GM12878 (cell line): ENCODE data around the gene MSH5. TPM values are rescaled to one million over a fixed set of nuclear protein-coding genes. Genes with fewer than 3 reads are reported as not detected.

ENCODE experiments used
- ATAC-seq: fragments of 200-7000 bp; cut with Tn5 transposase; 3 replicates; pipeline ENCODE4 v1.9.1; 2020; ENCODE audit warnings: mild to moderate bottlenecking, moderate library complexity
- BruUV-seq: library from RNA; stranded (reverse); fragments of 400-500 nt; replicated peaks from 2 replicates; lab custom pipeline; 2021; lab: Mats Ljungman, UMichigan
- CTCF ChIA-PET: fragments of 300-600 bp; sonication (Branson Sonifier 250); formaldehyde crosslinking; extraction: SDS; loops from one replicate; lab custom pipeline; 2021; ENCODE audit warnings: inconsistent platforms; lab: Yijun Ruan, JAX
- POLR2A ChIA-PET: fragments of 350-600 bp; formaldehyde crosslinking; extraction: SDS; loops from one replicate; lab custom pipeline; 2021; ENCODE audit warnings: inconsistent platforms; lab: Charles Lee
- RAD21 ChIA-PET: fragments of 300-600 bp; sonication (Branson Sonifier 250); formaldehyde crosslinking; loops from one replicate; lab custom pipeline; 2023; ENCODE audit warnings: antibody characterized with exemption; ENCODE audit not compliant: unreplicated experiment; lab: Charles Lee
- SMC1A ChIA-PET: fragments of 300-600 bp; sonication (Branson Sonifier 250); formaldehyde crosslinking; loops from one replicate; lab custom pipeline; 2023; ENCODE audit not compliant: unreplicated experiment, uncharacterized antibody; lab: Charles Lee
- DNase-seq: peaks from one replicate; pipeline ENCODE4 v3.0.0-alpha.2; 2011; ENCODE audit warnings: low read depth, low spot score
- FAIRE-seq: peaks from 3 replicates; lab custom pipeline; 2011; peaks lifted over from hg19 to GRCh38; lab: Jason Lieb, UNC
- H2AFZ ChIP-seq: 2 replicates; pipeline ENCODE4 v1.6.0; 2011; ENCODE audit warnings: low read depth, low read length, control low read depth; ENCODE audit not compliant: control insufficient read depth
- H3K27ac ChIP-seq: 2 replicates; pipeline ENCODE4 v1.5.1; 2011; ENCODE audit warnings: control low read depth; ENCODE audit not compliant: control insufficient read depth, insufficient read depth
- H3K27me3 ChIP-seq, 2 experiments: replicated peaks in 1 of 2; 2 replicates each; pipeline versions ENCODE4 v1.6.0 to v1.6.1; 2011; ENCODE audit warnings: low read length in 1 of 2; ENCODE audit not compliant: control insufficient read depth in 2 of 2, insufficient read depth in 2 of 2
- H3K36me3 ChIP-seq, 2 experiments: 2 replicates each; pipeline ENCODE4 v1.5.1; 2011; ENCODE audit warnings: low read length in 1 of 2; ENCODE audit not compliant: control insufficient read depth in 2 of 2, insufficient read depth in 2 of 2
- H3K4me1 ChIP-seq: 2 replicates; pipeline ENCODE4 v1.6.1; 2011; ENCODE audit warnings: mild to moderate bottlenecking, low read length, moderate library complexity, mixed read lengths; ENCODE audit not compliant: control insufficient read depth, insufficient read depth
- H3K4me2 ChIP-seq: 2 replicates; pipeline ENCODE4 v1.6.0; 2011; ENCODE audit warnings: control low read depth; ENCODE audit not compliant: control insufficient read depth, insufficient read depth
- H3K4me3 ChIP-seq: fragments of 200-600 bp; sonication (generic); 2 replicates; pipeline ENCODE4 v1.5.1; 2016
- H3K79me2 ChIP-seq: 2 replicates; pipeline ENCODE4 v1.6.0; 2011; ENCODE audit warnings: low read length; ENCODE audit not compliant: control insufficient read depth, insufficient read depth
- H3K9ac ChIP-seq: 2 replicates; pipeline ENCODE4 v1.8.0; 2011; ENCODE audit warnings: low read length, control low read depth, mixed read lengths; ENCODE audit not compliant: control insufficient read depth, insufficient read depth
- H3K9me3 ChIP-seq: replicated peaks from 3 replicates; pipeline ENCODE4 v1.5.1; 2011; ENCODE audit warnings: mild to moderate bottlenecking, low read length; ENCODE audit not compliant: control insufficient read depth, insufficient read depth
- H4K20me1 ChIP-seq: 2 replicates; pipeline ENCODE4 v1.6.0; 2011; ENCODE audit not compliant: control insufficient read depth, insufficient read depth
- FOXK2 ChIP-seq: fragments of 450-650 bp; IDR thresholded peaks from 2 replicates; pipeline ENCODE4 v1.6.1; 2017; ENCODE audit warnings: mild to moderate bottlenecking, moderate library complexity
- IRF4 ChIP-seq: IDR thresholded peaks from 2 replicates; pipeline ENCODE4 v1.6.1; 2011; ENCODE audit warnings: low read depth, low read length
- PAX5 ChIP-seq: IDR thresholded peaks from 2 replicates; pipeline ENCODE4 v1.6.1; 2011; ENCODE audit warnings: low read depth, low read length, borderline replicate concordance
- POLR2AphosphoS5 ChIP-seq: IDR thresholded peaks from 2 replicates; pipeline ENCODE4 v1.6.1; 2011; ENCODE audit warnings: mild to moderate bottlenecking, low read length, inconsistent platforms
- RAD51 ChIP-seq: fragments of 450-650 bp; IDR thresholded peaks from 2 replicates; pipeline ENCODE4 v1.6.1; 2016; ENCODE audit warnings: moderate library complexity, mild to moderate bottlenecking, inconsistent platforms
- RCOR1 ChIP-seq: conservative IDR thresholded peaks from 2 replicates; pipeline ENCODE4 v1.6.1; 2012; ENCODE audit warnings: low read depth, low read length, improper control_type of control experiment
- SREBF1 ChIP-seq: IDR thresholded peaks from 2 replicates; pipeline ENCODE4 v1.6.1; 2012; ENCODE audit warnings: mild to moderate bottlenecking, low read length
- SUPT20H ChIP-seq: IDR thresholded peaks from 2 replicates; pipeline ENCODE4 v1.6.1; 2011; ENCODE audit warnings: low read depth, mild to moderate bottlenecking, low read length, moderate library complexity, borderline replicate concordance; ENCODE audit not compliant: control insufficient read depth
- TARDBP ChIP-seq: IDR thresholded peaks from 2 replicates; pipeline ENCODE4 v1.6.1; 2016; ENCODE audit warnings: borderline replicate concordance
- WGBS: methylation state at CpG from one replicate; pipeline ENCODE4 v1.1.6; 2016; ENCODE audit warnings: low lambda C conversion rate; ENCODE audit not compliant: insufficient replicate concordance, insufficient coverage; ENCODE audit errors: missing lambda C conversion rate; 5-methylcytosine and 5-hydroxymethylcytosine counted together
- in situ Hi-C: fragments of 300-500 bp; cut with MboI; formaldehyde crosslinking; loops from 9 replicates; pipeline ENCODE4 v1.14.3; 2018; ENCODE audit warnings: mixed read lengths
- intact Hi-C: fragments of 100-400 bp; cut with micrococcal nuclease; formaldehyde crosslinking; loops from one replicate; pipeline ENCODE4 v1.14.2; 2022; ENCODE audit not compliant: unreplicated experiment
- polyA plus RNA-seq, 11 experiments: library from polyadenylated mRNA; depleted of rRNA in 4 of 11; unstranded in 6 of 11; stranded (reverse) in 5 of 11; fragments of >200 nt; fragmentation: Nextera tagmentation in 4 of 11; fragmentation: Illumina TruSeq in 1 of 11; extraction: Ambion mirVana in 4 of 11; extraction: Trizol in 1 of 11; gene quantifications; 1 replicate in 1 of 11; 2 replicates in 10 of 11; pipeline versions ENCODE4 v1.2.1 to v1.2.3, GENCODE V29; 2011 to 2016; ENCODE audit warnings: inconsistent platforms in 2 of 11, missing spikeins in 2 of 11, low read depth in 1 of 11
- total RNA-seq, 4 experiments: library from RNA; depleted of rRNA in 3 of 4; stranded (reverse); fragments of >200 nt in 3 of 4; fragmentation: Illumina TruSeq in 1 of 4; extraction: Trizol in 1 of 4; gene quantifications; 2 replicates each; pipeline versions ENCODE4 v1.2.1 to v1.2.3, GENCODE V29; 2013 to 2021

Gene MSH5
- total and polyA plus RNA-seq, 10 of the 15 experiments (the other 5 are each of a cell fraction or from before 2014, with no cell fraction given), result 9.1 to 52.7 (median 30.0) TPM

- ChIA-PET CTCF (interaction anchor here (0.6 to 1.7 kb wide), 3 partner anchors 39 to 131 kb away, joined by 4 to 6 read pairs (median 6); no protein-coding TSS in a partner anchor), RAD21 (interaction anchor here (0.9 to 1.2 kb wide), 2 partner anchors 37 to 49 kb away, joined by 3 read pairs; no protein-coding TSS in a partner anchor), POLR2A (no interaction called here), SMC1A (no interaction called here)
- Histone ChIP-seq H3K9me3 (no peaks in the 10 kb centered on the region), H3K4me1 (no peaks in the 10 kb centered on the region), H2AFZ (no peak overlapping the region), H3K9ac (no peak overlapping the region), H4K20me1 (no peaks in the 10 kb centered on the region), H3K4me3 (no peak overlapping the region), H3K27ac (no peak overlapping the region), H3K4me2 (no peak overlapping the region), H3K27me3 (no peaks in the 10 kb centered on the region; a peak in 1 of 4 replicates), H3K79me2 (no peaks in the 10 kb centered on the region), H3K36me3 (no peaks in the 10 kb centered on the region)
- TF ChIP-seq IRF4 (no peak), TARDBP (no peak), PAX5 (no peak), RAD51 (no peak), SREBF1 (no peak), SUPT20H (no peak), FOXK2 (no peak), RCOR1 (no peak), POLR2AphosphoS5 (no peak)
- DNase-seq (no peak), ATAC-seq (no peak), FAIRE-seq (no peak)
- WGBS, result 45% methylated on average over 5 of the region's 5 CpGs
- intact Hi-C loops (no loop called here), in situ Hi-C loops (no loop called here)
- no TSS peak for BruUV-seq
These were observed 19.5 kb upstream of the MSH5 start for GRCh38 chr6:31720196-31720770.
